ENCODE measurements around the gene SCLY. TPM values are rescaled to one million over a fixed set of nuclear protein-coding genes. Genes with fewer than 3 reads are reported as not detected.

The SCLY gene
- total RNA-seq, 4 donors from 2014 or later, result 9.8 to 17.9 (median 13.9) TPM

GRCh38 chr2:238127165-238128060, 66.6 kb downstream of the SCLY start:
- WGBS, result 47% methylated on average over 16 of the region's 36 CpGs
- Histone ChIP-seq H3K4me1 (peaks cover 5 to 15% (median 11%) of the 10 kb centered on the region in 4 donors), H3K36me3 (peaks cover 0 to 17% (median 0%) of the 10 kb centered on the region in 4 donors), H3K4me3 (peak overlapping the region; percentile 23 to 43 (median 34)), H3K27ac (replicated peaks in 1 of 4) (peak overlapping the region in 1 of 4 donors; percentile 10), H3K9me3 (no peaks in the 10 kb centered on the region), H3K27me3 (no peaks in the 10 kb centered on the region)
- TF ChIP-seq, protein P1, sequence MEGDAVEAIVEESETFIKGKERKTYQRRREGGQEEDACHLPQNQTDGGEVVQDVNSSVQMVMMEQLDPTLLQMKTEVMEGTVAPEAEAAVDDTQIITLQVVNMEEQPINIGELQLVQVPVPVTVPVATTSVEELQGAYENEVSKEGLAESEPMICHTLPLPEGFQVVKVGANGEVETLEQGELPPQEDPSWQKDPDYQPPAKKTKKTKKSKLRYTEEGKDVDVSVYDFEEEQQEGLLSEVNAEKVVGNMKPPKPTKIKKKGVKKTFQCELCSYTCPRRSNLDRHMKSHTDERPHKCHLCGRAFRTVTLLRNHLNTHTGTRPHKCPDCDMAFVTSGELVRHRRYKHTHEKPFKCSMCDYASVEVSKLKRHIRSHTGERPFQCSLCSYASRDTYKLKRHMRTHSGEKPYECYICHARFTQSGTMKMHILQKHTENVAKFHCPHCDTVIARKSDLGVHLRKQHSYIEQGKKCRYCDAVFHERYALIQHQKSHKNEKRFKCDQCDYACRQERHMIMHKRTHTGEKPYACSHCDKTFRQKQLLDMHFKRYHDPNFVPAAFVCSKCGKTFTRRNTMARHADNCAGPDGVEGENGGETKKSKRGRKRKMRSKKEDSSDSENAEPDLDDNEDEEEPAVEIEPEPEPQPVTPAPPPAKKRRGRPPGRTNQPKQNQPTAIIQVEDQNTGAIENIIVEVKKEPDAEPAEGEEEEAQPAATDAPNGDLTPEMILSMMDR (IDR thresholded peaks at IDR 0.05), result peak in 1 of 3 experiments; percentile 26
- no peak for TF ChIP-seq POLR2A (IDR thresholded peaks at IDR 0.05; ENCODE audit: low read depth)
- no peak for DNase-seq (ENCODE audit: extremely low spot score)
- intact Hi-C loops (cut with DNase I), result no loop called here

GRCh38 chr2:238128061-238128440, 67.2 kb downstream of the SCLY start:
- DNase-seq (ENCODE audit: extremely low spot score), result no peak
- H3K27ac ChIP-seq (replicated peaks in 1 of 4), result peak overlapping the region in 1 of 4 donors; percentile 10

DNA sequence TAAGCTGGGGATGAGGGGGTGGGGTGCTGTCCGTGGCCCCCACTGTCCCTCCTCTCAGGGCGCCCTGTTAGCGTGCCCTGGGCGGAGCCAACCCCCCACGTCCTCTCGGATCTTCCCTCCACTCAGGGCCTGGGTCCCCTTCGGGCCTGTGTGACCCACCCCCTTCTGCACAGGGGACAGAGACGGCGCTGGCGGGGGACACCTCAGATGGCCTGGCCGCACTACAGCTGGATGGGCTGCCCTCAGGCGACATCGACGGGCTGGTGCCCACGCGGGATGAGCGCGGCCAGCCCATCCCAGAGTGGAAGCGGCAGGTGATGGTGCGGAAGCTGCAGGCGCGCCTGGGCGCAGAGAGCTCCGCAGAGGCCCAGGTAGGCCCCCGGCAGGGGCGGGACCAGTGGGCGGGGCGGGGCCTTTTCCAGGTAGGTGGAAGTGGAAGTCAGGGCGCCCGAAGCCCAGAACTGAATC, 67.8 kb downstream of the SCLY start:
- Histone ChIP-seq H3K4me3 (no peak overlapping the region), H3K9me3 (no peaks in the 10 kb centered on the region), H3K4me1 (peaks cover 5 to 15% (median 11%) of the 10 kb centered on the region in 4 donors), H3K36me3 (peaks cover 0 to 17% (median 0%) of the 10 kb centered on the region in 4 donors), H3K27me3 (no peaks in the 10 kb centered on the region), H3K27ac (replicated peaks in 1 of 4) (no peak overlapping the region)
- DNase-seq (ENCODE audit: extremely low spot score), result no peak
- intact Hi-C loops (cut with DNase I), result no loop called here
- WGBS, result 77% methylated on average over 10 of the region's 30 CpGs
- no peak for TF ChIP-seq POLR2AphosphoS5 (IDR thresholded peaks at IDR 0.05)
- no peak for TF ChIP-seq EP300 (IDR thresholded peaks at IDR 0.05)
- TF ChIP-seq, protein P1 (IDR thresholded peaks at IDR 0.05), result no peak
- TF ChIP-seq POLR2A (IDR thresholded peaks at IDR 0.05; ENCODE audit: low read depth), result no peak

More at GRCh38 chr2:238128061-238128440, 67.2 kb downstream of the SCLY start:
- no peaks in the 10 kb centered on the region for H3K27me3 ChIP-seq
- 89% methylated on average over 19 of the region's 22 CpGs for WGBS
- H3K36me3 ChIP-seq, result peaks cover 0 to 17% (median 0%) of the 10 kb centered on the region in 4 donors
- no peaks in the 10 kb centered on the region for H3K9me3 ChIP-seq
- H3K4me1 ChIP-seq, result peaks cover 5 to 15% (median 11%) of the 10 kb centered on the region in 4 donors
- TF ChIP-seq, protein P1 (IDR thresholded peaks at IDR 0.05), result no peak
- TF ChIP-seq POLR2AphosphoS5 (IDR thresholded peaks at IDR 0.05) (no peak), EP300 (IDR thresholded peaks at IDR 0.05) (no peak), POLR2A (IDR thresholded peaks at IDR 0.05; ENCODE audit: low read depth) (no peak)
- H3K4me3 ChIP-seq, result peak overlapping the region in 1 of 4 donors; percentile 43
- intact Hi-C loops (cut with DNase I), result no loop called here

- H3K27ac ChIP-seq (replicated peaks in 1 of 4), result no peak overlapping the region
- TF ChIP-seq POLR2A (IDR thresholded peaks at IDR 0.05; ENCODE audit: low read depth), result no peak
- TF ChIP-seq POLR2AphosphoS5 (IDR thresholded peaks at IDR 0.05), result no peak
- TF ChIP-seq, protein P1 (IDR thresholded peaks at IDR 0.05), result no peak
- TF ChIP-seq EP300 (IDR thresholded peaks at IDR 0.05), result no peak
- DNase-seq (ENCODE audit: extremely low spot score), result no peak
- peaks cover 5 to 15% (median 11%) of the 10 kb centered on the region in 4 donors for H3K4me1 ChIP-seq
- H3K36me3 ChIP-seq, result peaks cover 0 to 17% (median 0%) of the 10 kb centered on the region in 4 donors
- WGBS, result 92% methylated on average over 22 of the region's 22 CpGs
- intact Hi-C loops (cut with DNase I), result no loop called here
- no peaks in the 10 kb centered on the region for H3K27me3 ChIP-seq
- no peaks in the 10 kb centered on the region for H3K9me3 ChIP-seq
- no peak overlapping the region for H3K4me3 ChIP-seq
Measured at GRCh38 chr2:238129166-238130010, 68.6 kb downstream of the SCLY start.

Measured in esophagus muscularis mucosa (tissue), 4 donors.